ENCODE results near the gene LUC7L2.

Gene LUC7L2

DNA sequence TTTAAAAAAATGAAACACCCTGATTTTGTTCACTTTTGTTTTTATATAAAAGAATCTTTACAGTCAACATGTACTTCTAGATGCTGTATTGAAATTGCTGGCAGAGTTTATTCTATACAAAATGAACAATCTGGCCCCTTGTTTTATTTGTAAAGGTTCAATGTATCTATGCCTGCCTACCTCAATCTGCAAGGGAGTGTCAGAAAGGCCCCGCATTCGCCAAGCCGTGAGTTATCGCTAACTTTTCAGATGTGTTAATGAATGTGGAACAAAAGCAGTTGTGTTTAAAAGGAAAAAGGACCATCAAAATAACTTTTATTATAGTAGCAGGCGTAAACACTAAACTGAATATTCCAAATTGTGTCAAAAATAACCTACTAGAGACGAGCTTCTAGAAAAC lies 14.6 kb downstream of the LUC7L2 start:
- TF ChIP-seq, protein P1, sequence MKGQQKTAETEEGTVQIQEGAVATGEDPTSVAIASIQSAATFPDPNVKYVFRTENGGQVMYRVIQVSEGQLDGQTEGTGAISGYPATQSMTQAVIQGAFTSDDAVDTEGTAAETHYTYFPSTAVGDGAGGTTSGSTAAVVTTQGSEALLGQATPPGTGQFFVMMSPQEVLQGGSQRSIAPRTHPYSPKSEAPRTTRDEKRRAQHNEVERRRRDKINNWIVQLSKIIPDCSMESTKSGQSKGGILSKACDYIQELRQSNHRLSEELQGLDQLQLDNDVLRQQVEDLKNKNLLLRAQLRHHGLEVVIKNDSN (IDR thresholded peaks at IDR 0.05), result no peak
- no peak for TF ChIP-seq YY1 (IDR thresholded peaks at IDR 0.05; ENCODE audit: low read depth)
- TF ChIP-seq RAD21 (IDR thresholded peaks at IDR 0.05; ENCODE audit: low read depth), result no peak
- TF ChIP-seq FOXM1 (IDR thresholded peaks at IDR 0.05; ENCODE audit: borderline replicate concordance, low read depth), result no peak
- no peak for TF ChIP-seq MAX (IDR thresholded peaks at IDR 0.05)
- no peak for TF ChIP-seq TCF12 (IDR thresholded peaks at IDR 0.05; ENCODE audit: low read depth)
- TF ChIP-seq TAF1 (IDR thresholded peaks at IDR 0.05; ENCODE audit: low read depth), result no peak
- no peak for TF ChIP-seq EGR1 (IDR thresholded peaks at IDR 0.05)
- no peak for TF ChIP-seq ZBTB7A (IDR thresholded peaks at IDR 0.05; ENCODE audit: low read depth)
- TF ChIP-seq CEBPB (IDR thresholded peaks at IDR 0.05), result no peak
- TF ChIP-seq TEAD4 (IDR thresholded peaks at IDR 0.05), result no peak
- no peak for TF ChIP-seq NFIC (IDR thresholded peaks at IDR 0.05)
- TF ChIP-seq, protein P2, sequence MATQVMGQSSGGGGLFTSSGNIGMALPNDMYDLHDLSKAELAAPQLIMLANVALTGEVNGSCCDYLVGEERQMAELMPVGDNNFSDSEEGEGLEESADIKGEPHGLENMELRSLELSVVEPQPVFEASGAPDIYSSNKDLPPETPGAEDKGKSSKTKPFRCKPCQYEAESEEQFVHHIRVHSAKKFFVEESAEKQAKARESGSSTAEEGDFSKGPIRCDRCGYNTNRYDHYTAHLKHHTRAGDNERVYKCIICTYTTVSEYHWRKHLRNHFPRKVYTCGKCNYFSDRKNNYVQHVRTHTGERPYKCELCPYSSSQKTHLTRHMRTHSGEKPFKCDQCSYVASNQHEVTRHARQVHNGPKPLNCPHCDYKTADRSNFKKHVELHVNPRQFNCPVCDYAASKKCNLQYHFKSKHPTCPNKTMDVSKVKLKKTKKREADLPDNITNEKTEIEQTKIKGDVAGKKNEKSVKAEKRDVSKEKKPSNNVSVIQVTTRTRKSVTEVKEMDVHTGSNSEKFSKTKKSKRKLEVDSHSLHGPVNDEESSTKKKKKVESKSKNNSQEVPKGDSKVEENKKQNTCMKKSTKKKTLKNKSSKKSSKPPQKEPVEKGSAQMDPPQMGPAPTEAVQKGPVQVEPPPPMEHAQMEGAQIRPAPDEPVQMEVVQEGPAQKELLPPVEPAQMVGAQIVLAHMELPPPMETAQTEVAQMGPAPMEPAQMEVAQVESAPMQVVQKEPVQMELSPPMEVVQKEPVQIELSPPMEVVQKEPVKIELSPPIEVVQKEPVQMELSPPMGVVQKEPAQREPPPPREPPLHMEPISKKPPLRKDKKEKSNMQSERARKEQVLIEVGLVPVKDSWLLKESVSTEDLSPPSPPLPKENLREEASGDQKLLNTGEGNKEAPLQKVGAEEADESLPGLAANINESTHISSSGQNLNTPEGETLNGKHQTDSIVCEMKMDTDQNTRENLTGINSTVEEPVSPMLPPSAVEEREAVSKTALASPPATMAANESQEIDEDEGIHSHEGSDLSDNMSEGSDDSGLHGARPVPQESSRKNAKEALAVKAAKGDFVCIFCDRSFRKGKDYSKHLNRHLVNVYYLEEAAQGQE (IDR thresholded peaks at IDR 0.05; ENCODE audit: low read depth), result no peak
- TF ChIP-seq CREB1 (IDR thresholded peaks at IDR 0.05; ENCODE audit: low read depth), result no peak
- no peak for TF ChIP-seq EP300 (IDR thresholded peaks at IDR 0.05; ENCODE audit: borderline replicate concordance)

DNA sequence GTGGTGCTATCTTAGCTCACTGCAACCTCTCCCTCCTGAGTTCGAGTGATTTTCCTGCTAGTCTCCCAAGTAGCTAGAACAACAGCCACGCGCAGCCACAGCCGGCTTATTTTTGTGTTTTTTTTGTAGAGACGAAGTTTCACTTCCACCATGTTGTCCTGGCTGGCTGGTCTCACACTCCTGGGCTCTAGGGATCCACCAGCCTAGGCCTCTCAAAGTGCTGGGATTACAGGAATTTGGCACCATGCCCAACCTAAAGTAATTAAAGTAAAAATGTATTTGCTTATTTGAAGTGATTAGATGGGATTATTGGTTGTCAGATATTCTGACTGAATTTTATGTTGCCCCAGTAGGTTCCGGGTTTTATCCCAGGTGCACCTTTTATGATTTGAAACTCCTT lies 22.7 kb downstream of the LUC7L2 start:
- TF ChIP-seq RAD21 (IDR thresholded peaks at IDR 0.05; ENCODE audit: low read depth) (no peak), NFIC (IDR thresholded peaks at IDR 0.05) (peak; percentile 21; the same call in 1 of the 2 replicates)

GRCh38 chr7:139384611-139385010 lies 24.9 kb downstream of the LUC7L2 start:
- no peak for TF ChIP-seq EGR1 (IDR thresholded peaks at IDR 0.05)
- TF ChIP-seq NFIC (IDR thresholded peaks at IDR 0.05), result no peak
- no peak for TF ChIP-seq RAD21 (IDR thresholded peaks at IDR 0.05; ENCODE audit: low read depth)
- TF ChIP-seq YY1 (IDR thresholded peaks at IDR 0.05; ENCODE audit: low read depth), result no peak
- TF ChIP-seq FOXM1 (IDR thresholded peaks at IDR 0.05; ENCODE audit: borderline replicate concordance, low read depth), result no peak
- no peak for TF ChIP-seq EP300 (IDR thresholded peaks at IDR 0.05; ENCODE audit: borderline replicate concordance)
- no peak for TF ChIP-seq TCF12 (IDR thresholded peaks at IDR 0.05; ENCODE audit: low read depth)
- TF ChIP-seq, protein P2 (IDR thresholded peaks at IDR 0.05; ENCODE audit: low read depth), result no peak
- TF ChIP-seq TAF1 (IDR thresholded peaks at IDR 0.05; ENCODE audit: low read depth), result no peak
- no peak for TF ChIP-seq ZBTB7A (IDR thresholded peaks at IDR 0.05; ENCODE audit: low read depth)
- TF ChIP-seq CEBPB (IDR thresholded peaks at IDR 0.05), result no peak
- no peak for TF ChIP-seq TEAD4 (IDR thresholded peaks at IDR 0.05)
- TF ChIP-seq, protein P1 (IDR thresholded peaks at IDR 0.05), result no peak
- no peak for TF ChIP-seq MAX (IDR thresholded peaks at IDR 0.05)
- no peak for TF ChIP-seq CREB1 (IDR thresholded peaks at IDR 0.05; ENCODE audit: low read depth)

DNA sequence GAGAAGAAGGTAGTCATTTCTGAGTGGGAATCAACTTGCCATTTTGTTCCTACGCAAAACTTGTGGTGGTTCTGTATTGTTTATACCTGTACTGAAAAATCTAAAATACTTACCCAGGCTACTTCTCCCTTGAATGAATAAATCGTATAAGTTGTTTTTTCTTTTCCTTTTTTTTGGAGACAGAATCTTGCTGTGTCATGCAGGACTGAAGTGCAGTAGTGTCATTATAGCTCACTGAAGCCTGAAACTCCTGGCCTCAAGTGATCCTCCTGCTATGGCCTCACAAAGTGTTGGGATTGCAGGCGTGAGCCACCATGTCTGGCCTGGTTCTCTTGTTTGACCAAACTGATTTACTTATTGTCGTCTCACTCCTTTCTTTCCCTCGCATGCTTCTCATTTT lies 27.9 kb downstream of the LUC7L2 start:
- TF ChIP-seq, protein P1 (IDR thresholded peaks at IDR 0.05), result no peak
- TF ChIP-seq EGR1 (IDR thresholded peaks at IDR 0.05), result no peak
- TF ChIP-seq CEBPB (IDR thresholded peaks at IDR 0.05), result no peak
- no peak for TF ChIP-seq TEAD4 (IDR thresholded peaks at IDR 0.05)
- TF ChIP-seq RAD21 (IDR thresholded peaks at IDR 0.05; ENCODE audit: low read depth), result no peak
- TF ChIP-seq MAX (IDR thresholded peaks at IDR 0.05), result no peak
- TF ChIP-seq TCF12 (IDR thresholded peaks at IDR 0.05; ENCODE audit: low read depth), result no peak
- TF ChIP-seq, protein P2 (IDR thresholded peaks at IDR 0.05; ENCODE audit: low read depth), result no peak
- TF ChIP-seq CREB1 (IDR thresholded peaks at IDR 0.05; ENCODE audit: low read depth), result no peak
- no peak for TF ChIP-seq YY1 (IDR thresholded peaks at IDR 0.05; ENCODE audit: low read depth)
- no peak for TF ChIP-seq TAF1 (IDR thresholded peaks at IDR 0.05; ENCODE audit: low read depth)
- no peak for TF ChIP-seq EP300 (IDR thresholded peaks at IDR 0.05; ENCODE audit: borderline replicate concordance)

All from Ishikawa (cell line).